ENCODE results near the gene CHGA. TPM values are rescaled to one million over a fixed set of nuclear protein-coding genes. Genes with fewer than 3 reads are reported as not detected.
A peak's percentile ranks its signal among the peaks of the same experiment; 100 is the strongest.

CHGA gene
- polyA plus RNA-seq, 4 donors, result 0.26 to 1.6 (median 0.77) TPM

DNA sequence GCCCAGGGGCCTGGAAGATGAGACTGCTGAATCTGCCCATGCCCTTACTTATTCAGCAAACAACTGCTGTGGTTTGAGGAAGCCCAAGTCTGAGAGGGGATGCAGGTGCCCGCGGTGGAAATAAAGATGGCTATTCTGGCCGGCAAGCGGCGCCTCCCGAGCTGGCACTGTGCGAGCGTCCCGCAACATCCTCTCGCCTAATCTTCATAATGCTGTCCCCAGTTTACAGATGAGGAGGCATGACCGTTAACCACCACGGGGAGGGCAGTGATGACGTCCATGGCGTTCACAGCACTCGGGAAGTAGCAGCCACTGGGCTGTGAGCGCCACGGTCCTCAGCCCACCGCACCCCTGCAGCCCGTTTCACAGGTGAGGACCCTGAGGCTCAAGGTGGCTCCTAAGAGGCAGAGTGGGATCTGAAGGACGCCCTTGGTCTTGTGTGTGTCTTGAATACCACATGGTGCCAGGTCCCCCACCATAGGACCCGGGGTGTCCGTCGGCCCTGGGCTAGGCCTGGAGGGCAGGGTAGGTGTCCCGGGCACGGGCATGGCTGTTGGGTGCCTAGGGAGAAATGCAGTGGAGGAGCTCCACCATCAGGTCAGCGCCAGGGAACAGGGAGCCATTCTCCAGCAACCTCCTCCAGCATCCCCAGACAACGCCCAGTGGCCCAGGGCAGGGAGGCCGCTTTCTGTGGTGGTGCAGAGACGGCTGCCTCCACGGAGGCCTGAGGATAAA lies 20.2 kb downstream of the CHGA start:
- DNase-seq (ENCODE audit: low read depth in 4 of 4, low spot score in 3 of 4), result no peak

DNA sequence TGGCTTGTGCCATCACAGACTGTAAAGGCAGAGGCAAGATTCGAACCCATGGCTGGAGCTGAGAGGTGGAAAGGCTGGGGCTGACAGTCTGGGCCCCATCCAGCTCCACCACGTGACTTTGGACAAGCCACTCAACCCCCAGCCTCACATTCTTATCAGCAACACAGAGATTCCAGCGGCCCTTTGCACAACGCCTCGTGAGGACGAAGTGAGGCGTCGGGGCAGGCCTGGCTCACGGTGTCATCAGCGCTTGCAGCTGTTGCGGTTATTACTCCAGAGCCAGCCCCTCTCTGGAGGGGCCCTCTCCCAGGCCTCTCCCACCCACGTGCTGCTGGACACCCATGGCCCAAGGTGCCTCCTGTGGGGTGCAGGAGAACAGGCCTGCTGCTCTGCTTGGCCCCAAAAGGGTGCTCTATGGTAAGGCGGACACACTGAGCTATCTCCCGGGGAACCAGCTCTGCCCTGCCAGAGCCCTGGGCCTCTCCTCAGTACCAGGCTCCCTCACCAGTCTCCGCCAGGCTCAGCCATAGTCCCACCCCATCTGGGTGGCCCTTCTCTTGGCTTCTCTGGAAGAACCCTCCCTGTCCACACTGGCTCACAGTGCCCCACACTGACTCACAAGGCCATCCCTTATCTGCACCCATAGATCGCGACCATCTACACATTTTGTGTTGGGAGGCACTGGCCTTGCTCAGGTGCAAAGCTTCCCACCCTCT lies 21.1 kb downstream of the CHGA start:
- no peak for DNase-seq (ENCODE audit: low read depth in 4 of 4, low spot score in 3 of 4)

DNA sequence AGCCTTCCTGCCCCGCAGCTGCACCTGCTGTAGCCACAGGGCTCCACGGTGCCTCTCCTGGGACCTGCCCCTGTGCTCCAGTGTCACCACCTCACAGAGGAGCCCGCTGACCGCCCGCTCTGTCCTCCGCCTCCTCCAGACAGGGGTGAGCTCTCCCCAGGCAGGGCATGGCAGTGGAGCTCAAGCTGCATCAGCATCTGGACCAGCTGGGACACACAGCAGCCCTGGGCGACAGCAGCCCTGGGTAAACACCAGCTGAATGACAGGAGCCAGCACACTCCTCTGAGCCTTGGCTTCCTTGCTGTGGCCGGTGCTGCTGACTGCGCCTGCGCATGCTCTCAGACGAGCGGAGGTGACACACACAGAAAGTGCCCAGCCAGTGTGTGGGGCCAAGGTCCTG lies 22.0 kb downstream of the CHGA start:
- DNase-seq (ENCODE audit: low read depth in 4 of 4, low spot score in 3 of 4), result no peak

DNA sequence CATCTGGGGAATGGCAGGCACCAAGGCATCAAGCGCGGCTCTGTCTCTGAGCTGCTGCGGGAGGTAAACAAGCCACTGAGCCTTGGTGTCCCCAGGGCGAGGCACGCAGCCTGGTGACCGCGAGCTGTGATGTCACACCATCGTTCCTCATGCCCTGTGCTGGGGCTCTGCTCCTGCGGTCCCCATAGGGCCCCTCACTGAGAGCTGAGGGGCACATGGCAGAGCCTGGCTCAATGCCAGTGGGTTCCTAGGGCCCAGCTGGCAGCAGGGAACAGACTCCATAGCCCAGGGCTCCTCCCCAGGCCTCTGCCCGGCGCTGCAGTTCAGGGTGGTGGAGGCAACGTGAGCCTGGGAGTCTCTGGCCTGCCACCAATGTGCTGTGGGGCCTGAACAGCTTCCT lies 22.6 kb downstream of the CHGA start:
- DNase-seq (ENCODE audit: low read depth in 4 of 4, low spot score in 3 of 4), result no peak

DNA sequence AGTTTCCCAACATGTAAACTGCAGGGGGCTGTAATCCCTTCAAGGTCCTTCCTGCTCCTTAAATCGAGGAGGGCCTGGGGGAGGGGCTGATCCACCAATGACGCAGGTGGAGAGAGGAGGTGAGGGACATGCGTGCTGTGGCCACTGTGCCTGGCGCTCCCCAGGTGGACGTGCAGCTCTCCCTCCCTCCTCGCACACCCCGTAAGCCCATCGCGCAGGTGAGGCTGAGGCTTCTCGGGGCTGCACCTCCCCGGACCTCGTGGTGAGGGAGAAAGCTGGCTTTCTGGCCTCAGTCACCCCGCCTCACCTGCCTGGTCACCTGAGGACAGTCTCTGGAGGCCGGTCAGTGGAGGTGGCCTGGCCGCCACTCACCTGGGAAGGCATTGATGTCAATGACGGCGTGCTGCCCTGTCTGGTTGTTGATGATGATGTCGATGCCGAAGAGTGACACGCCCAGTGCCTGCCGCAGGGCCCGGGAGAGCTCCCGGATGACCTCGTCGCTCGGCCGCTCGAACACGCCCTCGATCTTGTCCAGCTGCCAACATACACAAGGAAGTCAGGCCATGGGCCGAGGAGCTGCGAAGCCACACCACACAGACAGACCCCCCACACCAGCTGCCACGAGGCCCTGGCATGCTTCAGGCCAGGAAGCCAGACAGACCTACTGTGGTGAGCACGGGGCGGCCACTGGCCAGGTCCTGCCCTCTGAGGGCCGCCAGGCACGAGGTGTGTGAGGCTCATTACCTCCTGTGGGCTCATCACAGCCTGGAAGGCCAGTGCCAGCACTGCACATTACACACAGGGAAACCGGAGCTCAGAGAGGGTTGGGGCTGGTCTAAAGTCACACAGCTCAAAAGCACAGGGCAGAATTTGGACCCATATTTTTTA lies 23.3 kb downstream of the CHGA start:
- no peak for DNase-seq (ENCODE audit: low read depth in 4 of 4, low spot score in 3 of 4)

DNA sequence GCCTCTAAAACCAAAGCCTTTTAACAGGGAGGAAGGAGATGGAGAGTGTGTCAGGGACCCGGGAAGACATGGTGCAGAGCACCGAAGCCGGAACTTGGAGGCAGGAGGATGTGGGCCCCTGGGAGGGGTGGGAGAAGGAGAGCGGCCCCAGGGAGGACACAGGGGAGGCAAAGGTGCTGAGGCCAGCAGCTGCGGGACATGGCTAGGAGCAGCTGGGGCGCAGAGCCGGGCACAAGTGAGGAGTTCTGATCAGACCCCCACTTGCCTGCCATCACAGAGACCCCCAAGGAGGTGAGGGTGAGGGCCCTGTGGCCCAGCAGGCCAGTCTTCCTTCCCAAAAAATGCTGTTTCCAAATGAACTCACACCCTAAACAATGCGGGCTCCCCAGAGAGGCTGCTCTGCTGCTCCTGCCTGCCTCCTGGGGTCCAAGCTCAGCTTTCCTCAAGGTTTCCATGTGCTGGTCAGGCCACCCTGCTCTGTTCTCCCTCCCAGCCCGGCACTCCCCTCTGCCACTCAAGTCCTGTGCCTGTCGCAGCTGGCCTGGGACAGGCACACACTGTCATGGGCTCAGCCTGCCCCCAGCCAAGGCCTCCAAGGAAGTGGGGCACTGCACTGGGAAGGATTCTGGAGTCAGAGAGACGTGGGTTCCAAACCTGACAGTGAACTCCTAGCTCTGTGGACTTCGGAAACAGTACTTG lies 24.0 kb downstream of the CHGA start:
- DNase-seq (ENCODE audit: low read depth in 4 of 4, low spot score in 3 of 4), result no peak

DNA sequence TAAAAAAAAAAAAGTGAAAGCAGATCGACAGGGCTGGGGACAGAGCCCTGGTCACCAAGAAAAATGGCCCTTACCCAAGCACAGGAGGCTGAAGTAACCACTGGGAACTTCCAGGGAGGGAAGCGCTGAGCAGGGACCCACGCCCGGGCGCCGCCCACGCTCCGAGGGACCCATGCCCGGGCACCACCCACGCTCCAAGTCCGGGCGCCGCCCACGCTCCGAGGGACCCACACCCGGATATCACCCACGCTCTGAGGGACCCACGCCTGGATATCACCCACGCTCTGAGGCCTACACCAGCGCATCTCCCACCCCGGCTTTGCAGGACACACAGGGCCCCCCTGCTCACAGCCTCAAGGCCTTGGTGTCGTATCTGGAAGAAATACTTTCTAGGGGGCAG lies 25.7 kb downstream of the CHGA start:
- DNase-seq (ENCODE audit: low read depth in 4 of 4, low spot score in 3 of 4), result no peak

DNA sequence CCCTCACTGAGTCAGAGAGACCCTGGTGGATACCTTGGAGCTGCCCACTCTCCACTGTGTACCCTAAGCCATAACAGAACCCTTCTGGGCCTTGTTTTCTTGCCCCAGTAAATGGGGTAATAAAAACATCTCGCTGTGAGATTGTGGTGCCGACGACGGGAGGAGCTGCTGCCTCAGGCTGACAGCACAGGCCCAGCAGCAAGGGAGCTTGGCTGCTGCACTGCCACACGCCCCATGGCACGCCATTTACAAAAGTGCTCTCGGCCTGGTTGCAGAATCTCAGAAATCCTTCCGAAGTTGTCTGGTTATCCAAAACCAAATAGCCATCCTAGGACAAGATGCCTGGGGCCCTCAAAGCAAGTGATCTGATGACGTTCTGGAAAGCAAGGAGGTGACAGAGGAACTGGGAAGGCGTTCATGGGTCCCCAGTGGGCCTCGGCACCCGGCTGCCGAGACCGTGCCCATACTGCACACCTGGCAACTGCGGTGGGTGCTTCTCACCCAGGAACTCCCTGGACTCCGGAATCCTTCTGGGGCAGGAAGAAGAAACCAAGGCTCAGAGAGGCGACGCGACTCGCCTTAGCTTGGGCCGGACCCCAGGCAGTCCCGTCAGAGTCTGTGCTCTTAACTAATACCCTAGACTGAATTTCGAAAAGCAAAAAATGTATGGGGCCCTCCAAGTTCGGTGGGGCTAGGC lies 26.7 kb downstream of the CHGA start:
- DNase-seq (ENCODE audit: low read depth in 4 of 4, low spot score in 3 of 4), result no peak

DNA sequence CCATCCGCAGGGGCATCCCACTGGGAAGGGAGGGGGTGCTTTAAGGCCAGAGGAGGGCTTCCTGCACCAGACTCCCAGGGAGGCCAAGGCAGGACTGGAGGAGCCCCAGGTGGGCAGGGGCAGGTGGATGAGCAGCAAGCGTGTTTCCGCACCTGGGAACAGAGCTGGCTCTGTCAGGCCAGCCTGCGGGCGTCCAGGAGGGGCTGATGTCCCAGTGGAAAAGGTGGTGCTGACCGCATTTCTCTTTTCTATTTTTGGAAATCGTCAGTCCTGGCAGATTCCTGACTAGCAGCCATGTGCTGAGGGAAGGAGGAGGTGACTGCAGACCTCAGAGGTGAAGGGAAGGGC lies 27.2 kb downstream of the CHGA start:
- no peak for DNase-seq (ENCODE audit: low read depth in 4 of 4, low spot score in 3 of 4)

DNA sequence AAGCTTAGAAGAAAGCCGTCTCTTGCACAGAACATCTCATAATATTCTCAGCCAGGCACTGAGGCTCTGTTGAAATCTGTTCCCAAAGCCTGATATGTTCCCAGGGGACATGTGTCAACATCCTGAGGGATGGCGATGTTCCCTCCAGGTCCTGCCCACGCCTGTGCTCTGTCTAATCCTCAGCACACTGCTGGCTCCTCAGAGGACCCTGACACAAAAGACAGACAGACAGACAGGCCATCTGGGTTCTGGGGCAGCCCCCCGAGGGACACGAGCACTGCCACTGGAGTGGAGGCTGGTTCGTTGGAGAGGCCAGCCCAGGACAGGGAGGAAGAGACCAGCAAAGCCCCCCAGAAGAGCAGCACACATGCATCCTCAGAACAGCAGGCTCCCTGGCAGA lies 27.8 kb downstream of the CHGA start:
- no peak for DNase-seq (ENCODE audit: low read depth in 4 of 4, low spot score in 3 of 4)

DNA sequence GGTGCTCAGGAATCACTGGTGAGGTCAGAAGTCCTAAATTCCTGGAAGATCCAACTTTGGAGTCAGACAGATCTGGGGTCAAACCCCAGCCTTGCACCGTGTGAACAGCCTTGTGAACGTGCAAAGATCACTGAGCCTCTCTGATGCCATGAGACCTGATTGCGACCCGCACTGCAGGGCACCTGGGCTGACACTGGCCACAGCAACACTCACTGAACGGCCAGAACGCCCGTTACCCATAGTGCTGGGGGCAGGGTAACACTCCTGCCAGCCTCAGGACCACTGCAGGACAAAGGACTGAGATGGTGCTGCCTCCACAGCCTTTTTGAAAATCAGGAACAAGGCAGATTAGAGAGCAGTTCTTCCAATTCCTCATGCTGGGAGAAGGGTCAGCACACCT lies 28.3 kb downstream of the CHGA start:
- no peak for DNase-seq (ENCODE audit: low read depth in 4 of 4, low spot score in 3 of 4)

DNA sequence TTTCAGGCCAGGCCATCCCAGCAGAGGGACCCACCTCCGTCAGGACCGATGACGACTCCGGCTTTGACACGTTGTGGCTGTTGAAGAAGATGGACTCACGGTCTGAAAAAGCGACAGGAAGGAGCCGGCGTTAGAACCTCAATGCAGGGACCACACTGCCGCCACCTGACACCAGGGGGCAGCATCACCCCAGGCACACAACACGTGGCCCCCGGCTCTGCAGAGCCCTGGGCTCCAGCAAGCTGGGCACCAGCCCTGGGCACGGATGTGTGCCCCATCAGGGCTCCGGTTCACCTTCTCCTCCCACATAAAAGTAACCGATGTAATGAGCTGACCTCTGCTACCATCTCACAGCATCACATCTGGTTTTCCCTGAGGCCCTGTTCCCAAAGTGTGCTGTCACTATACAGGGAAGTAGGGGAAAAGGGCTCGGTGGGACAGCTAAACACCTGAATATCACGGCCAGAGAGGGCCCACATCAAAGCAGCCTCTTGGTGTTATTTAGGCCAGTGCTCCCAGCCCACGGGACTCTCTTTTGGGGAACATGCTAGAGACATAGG lies 29.0 kb downstream of the CHGA start:
- DNase-seq (ENCODE audit: low read depth in 4 of 4, low spot score in 3 of 4), result peak in 1 of 4 donors; percentile 35

DNA sequence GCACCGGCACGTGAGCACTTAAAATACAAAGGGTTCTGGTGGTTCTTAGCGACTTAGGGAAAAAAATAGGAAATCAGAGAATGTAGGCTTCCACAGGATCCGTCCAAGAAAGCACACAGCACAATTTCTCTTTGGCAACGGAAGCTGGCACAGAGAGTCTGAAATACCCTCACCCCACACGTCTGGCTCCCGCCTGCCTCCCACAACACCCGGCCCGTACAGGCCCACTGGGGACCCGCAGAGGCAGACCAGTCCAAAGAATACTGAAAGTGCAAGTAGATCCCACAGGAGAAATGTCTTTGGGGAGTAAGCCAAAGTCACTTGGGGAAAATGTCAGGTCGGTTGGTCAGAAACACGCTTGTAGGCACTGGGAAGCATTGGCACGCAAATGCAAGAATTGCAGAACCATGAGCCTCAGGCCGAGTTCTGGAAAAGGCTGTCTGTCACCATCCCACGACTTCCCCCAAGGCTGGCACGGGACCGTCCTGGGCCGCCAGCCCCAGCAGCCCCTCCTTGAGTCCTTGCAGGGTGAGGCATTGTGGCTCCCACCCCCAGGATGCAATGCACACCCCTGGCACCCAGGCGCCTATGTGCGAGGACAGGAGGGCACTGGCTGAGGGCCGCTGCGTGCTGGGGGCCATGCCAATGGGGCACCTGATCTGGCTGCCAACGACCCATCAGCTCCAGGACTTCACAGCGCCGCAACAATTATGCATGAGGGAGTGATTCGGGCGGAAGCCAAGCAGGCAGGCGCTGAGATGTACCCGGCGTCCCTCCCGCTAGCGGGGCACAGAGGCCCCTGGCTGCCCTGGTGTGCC lies 29.7 kb downstream of the CHGA start:
- no peak for DNase-seq (ENCODE audit: low read depth in 4 of 4, low spot score in 3 of 4)

DNA sequence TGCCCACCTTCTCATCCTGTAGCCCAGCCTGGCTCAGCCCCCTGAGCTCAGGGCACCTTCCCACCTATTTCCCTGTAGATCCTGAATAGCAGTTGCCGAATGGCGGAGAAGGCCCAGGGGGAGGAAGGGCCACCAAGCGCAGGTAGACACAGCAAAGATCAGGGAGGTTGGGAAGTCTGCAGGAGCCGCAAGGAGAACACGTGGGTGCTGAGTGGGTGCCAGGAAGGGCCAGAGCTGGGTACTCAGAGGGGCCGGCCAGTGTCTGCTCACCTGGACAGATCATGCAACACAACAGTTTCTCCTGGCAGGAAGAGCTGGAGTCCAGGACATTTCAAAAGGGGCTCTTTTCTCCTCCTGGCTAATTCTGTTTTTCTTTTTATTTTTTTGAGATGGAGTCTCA lies 30.6 kb downstream of the CHGA start:
- DNase-seq (ENCODE audit: low read depth in 4 of 4, low spot score in 3 of 4), result no peak

DNA sequence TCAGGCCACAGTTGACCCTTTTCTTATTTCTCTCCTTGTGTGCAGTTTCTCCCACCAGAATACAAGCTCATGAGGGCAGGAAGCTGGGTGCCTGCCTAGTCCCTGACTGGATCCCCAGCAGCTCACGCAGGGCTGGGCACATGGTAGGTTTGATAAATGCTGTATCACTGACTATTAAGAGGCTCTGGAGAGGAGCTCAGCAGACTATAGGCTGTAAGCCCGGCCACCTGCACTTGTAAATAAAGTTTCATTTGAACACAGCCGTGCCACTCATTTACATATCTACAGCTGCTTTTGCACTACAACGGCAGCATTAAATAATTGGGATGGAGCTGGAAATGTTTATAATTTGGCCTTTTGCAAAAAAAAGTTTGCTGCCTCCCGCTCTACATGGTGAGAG lies 32.0 kb downstream of the CHGA start:
- DNase-seq (ENCODE audit: low read depth in 4 of 4, low spot score in 3 of 4), result no peak

DNA sequence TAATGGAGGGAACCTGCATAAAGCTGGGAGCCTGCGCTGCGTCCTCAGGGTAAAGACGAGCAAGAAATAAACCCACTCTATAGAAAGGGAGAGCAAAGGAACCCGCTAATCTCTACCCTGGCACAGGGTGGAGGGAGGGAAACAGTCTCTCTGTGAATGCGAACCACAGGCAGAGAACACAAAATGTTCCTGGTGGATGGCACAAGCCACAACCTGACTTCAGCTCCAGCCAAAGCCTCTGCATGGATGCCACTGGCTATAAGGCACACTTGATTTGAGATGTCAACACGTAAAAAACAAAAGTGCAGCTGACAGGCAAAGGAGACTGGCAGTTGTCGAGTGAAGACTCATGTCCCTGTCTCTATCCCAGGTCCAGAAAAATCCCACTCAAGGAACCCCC lies 32.4 kb downstream of the CHGA start:
- no peak for DNase-seq (ENCODE audit: low read depth in 4 of 4, low spot score in 3 of 4)

DNA sequence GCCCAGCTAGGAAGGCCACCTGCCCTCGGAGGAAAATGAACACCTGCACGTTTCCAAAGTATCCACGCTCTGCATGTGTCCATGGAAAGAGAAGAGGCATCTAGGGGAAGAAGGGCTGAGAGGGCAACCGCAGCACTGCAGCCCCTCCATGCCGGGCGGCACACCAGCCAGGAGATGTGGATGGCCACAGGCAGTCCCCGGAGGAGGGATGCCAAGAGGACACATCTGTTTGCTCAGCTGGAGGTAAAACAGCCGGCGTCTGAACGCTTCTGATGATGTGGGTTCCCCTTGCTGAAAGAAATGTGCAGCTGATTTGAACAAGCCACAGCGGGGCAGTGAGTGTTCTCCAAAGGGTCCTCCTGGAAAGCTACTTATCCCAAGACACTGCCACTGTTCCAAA lies 34.0 kb downstream of the CHGA start:
- DNase-seq (ENCODE audit: low read depth in 4 of 4, low spot score in 3 of 4), result no peak

DNA sequence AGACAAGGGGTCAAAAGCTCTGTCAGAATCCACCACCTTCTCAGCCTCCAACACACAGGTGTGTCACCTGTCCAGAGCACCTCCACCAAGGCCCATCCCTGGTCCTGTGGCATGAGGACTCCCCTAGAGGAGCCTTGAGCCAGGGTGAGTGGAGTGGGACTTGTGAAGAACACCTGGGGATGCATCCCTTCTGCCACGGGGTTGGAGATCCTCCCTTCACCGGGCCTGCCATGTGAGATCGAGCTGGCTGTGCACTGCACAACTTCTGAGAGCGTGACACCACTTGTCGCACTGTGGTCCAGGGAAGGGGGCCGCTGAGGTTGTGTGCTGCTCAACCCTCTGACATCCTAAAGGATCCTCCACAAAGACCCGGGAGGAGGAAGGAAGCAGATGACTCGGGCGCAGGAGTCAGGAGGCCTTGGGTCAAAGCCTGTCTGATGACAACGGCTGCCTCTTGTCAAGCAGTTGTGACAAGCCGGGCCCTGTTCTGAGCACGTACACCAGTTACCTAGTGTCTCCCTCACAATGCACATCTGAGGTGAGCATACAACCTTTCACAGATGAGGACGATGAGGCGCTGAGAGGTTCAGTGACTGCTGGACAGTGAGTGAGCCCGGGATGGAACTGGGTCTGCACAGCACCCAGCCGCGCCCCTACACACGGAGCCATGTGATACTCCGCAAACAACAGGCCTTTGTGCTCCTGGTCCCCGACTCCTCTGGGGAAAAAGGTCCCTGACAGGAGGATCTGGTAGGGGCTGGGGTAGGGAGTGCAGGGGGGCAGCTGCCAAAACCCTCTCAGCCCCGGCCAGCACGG lies 35.6 kb downstream of the CHGA start:
- no peak for DNase-seq (ENCODE audit: low read depth in 4 of 4, low spot score in 3 of 4)

DNA sequence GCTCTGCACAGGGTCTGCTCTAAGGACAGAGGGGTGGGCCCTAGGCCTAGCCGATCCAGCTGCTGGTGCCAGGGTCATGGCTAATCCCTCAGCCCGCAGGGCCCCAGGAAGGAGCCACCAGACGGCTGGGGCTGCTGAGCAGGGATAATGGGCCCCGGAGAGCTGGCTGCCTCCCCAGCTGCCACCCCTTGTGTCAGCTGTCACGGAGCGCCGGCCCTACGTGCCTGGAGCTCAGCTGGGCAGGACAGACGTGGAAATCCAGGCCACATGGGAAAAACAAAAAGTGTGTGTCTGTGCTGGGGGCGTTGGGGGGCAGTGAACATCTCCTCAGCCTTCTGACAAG lies 36.2 kb downstream of the CHGA start:
- no peak for DNase-seq (ENCODE audit: low read depth in 4 of 4, low spot score in 3 of 4)
